Skeletal muscle cell (primary cell): ENCODE results near the gene ROCK2.

Source experiments
- DNase-seq: peaks from one replicate; pipeline ENCODE4 v3.0.0-alpha.2; 2010; ENCODE audit warnings: low read depth
- H3K4me3 ChIP-seq: 2 replicates; pipeline ENCODE4 v1.5.1; 2011; ENCODE audit warnings: low read depth, mild to moderate bottlenecking, control low read depth, low read length, moderate library complexity

Gene ROCK2

DNA sequence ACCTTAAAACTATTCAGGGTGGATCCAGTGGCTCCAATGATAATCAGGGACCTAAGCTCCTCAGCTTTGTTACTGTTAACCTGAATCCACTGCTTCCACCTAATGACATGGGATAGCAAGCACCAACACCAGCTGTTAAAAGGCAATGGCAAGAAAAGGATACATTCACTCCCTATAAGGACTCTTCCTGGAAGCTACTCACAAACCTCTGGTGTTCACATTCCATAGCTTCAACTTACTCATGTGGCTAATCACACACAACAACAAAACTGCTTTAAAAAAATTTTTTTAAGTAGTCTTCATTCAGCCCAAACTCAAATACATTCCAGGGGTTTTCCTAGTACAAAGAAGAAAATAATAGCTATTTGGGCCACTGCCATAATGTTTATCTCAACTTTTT is 24.5 kb downstream of the ROCK2 start:
- H3K4me3 ChIP-seq = no peak overlapping the region
- DNase-seq = no peak

DNA sequence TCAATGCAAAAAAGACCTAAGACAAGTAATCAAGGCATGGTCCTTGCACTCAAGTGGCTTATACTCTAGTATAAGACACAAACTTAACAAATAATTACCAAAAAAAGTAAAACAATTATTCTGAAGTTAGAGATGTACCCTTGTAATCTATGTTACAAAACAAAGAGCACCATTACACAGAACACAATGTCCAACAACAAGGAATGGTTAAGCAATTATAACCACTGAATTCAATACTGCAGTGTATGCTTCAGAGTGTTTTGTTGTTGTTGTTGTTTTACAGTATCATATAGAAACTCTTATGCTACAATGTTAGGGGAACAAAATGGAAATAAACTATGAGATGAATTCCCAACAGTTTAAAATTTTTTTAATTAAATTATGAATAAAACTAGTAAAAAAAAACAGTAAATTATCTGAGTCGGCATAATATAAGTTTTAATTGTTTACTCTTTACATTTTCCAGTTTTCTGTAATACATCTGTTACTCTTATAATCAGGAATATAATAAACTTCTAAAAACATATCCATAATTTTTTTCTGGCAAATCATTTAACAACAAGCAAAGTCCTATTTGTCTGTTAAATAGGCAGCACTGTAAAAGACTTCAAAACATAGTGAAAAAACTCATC is 29.2 kb downstream of the ROCK2 start:
- DNase-seq = no peak
- H3K4me3 ChIP-seq = no peak overlapping the region

DNA sequence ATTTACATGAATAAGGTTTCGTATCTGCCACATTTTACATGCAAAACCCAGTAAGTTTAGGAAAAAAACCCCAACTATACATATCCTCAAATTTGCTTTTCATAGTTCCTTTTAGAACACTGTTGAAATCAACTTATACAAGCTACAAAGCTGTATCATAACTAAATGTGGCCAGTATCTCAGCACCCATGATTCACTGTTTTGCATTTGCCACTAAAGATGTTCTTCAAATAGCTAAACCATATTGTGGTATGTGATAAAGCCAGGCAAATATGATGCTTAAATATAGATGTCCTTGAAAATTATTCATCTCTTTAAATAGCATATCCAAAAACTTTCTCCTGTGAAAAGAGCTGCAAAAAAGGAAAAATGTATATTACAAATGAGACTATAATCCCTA is 29.9 kb downstream of the ROCK2 start:
- H3K4me3 ChIP-seq = no peak overlapping the region
- DNase-seq = no peak

DNA sequence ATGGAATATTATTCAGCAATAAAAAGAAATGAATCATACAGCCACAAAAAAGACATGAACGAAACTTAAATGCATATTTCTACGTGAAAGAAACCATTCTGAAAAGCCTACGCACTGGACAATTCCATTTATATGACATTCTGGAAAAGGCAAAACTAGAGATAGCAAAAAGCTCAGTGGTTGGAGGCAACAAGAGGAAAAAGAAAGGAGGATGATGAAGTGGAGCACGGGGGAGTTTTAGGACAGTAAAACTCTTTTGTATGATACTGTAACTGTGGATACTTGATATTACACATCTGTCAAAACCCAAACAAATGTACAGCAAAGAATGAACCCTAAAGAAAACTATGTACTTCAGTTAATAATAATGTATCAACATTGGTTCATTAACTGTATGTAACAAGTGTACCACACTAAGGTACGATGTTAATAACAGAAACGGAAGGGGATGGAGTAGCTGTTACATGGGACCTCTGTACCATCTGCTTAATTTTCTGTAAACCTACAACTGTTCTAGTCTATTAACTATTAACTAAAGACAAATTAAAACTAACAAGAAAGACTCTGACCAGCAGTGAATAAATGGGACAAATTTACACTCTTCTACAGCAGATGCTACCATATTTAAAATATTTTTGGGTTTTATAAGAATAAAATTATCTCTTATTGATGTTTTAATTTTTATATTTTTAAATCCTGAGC is 31.5 kb downstream of the ROCK2 start:
- DNase-seq = no peak
- H3K4me3 ChIP-seq = no peak overlapping the region

DNA sequence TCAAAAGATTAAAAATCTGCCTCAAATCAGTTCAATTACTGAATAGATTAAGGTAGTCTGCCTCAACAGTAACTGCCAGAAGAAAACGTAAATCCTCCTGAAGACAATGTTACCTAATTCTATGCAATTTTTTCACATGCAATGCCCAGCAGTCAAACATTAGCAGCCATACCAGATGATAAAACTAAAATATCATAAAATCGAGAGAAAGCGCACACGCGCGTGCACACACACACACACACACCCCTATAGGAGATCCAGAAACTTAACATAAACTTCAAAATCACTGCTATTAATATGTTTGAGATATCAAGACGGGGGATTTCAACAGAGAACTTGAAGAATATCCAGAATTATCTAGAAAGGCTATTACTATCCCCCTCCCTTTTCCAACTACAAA is 32.9 kb downstream of the ROCK2 start:
- no peak for DNase-seq
- no peak overlapping the region for H3K4me3 ChIP-seq

DNA sequence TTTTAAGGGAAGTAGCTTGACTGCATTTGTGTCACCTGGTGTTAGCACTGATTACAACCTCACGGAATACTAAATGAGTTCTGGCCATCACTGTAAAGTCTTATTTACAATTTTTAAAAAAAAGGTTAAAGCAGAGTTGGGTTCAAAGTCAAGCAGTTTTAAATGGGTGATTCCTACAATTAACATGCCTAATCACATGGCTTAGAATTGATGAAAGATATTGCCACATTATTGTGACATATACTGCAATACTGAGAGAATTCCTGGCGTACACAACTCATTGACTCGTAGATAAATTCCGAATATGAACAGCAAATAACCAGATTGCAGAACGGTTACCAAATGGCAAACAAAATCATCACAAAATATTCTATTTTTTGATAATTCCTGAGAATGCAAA is 34.2 kb downstream of the ROCK2 start:
- H3K4me3 ChIP-seq = no peak overlapping the region
- no peak for DNase-seq

DNA sequence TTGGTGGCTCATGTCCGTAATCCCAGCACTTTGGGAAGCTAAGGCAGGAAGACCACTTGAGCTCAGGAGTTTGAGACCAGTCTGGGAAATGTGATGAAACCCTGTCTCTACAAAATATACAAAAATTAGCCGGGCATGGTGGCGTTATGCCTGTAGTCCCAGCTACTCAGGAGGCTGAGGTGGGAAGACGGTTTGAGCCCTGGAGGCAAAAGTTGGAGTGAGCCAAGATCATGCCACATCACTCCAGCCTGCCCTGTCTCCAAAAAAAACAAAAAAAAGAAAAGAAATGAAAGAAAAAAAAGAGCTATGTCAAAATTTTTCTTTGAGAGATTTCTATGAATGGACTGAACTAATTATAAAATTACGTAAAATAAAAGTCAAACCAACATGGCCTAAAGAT is 34.7 kb downstream of the ROCK2 start:
- no peak for DNase-seq
- H3K4me3 ChIP-seq = no peak overlapping the region

DNA sequence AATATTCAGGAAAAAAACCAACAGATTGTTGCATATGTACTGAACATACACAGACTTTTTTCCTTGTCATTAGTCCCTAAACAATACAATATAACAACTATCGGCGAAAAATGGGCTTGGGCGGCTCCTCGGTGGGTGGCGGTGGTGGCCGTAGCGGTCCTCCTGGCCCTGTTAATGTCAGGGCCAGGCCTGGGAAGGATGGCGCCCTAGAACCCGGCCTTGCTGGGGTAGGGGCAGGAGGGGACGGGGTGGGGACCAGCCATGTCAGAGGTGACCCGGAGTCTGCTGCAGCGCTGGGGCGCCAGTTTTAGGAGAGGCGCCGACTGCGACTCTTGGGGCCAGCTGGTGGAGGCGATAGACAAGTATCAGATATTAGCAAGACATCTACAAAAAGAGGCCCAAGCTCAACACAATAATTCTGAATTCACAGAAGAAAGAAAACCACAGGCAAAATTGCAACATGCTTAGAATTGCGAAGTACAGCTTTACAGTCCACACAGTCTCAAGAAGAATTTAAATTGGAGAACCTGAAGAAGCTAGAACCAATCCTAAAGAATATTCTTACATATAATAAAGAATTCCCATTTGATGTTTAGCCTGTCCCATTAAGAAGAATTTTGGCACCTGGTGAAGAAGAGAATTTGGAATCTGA is 36.5 kb downstream of the ROCK2 start:
- DNase-seq = no peak
- H3K4me3 ChIP-seq = no peak overlapping the region

DNA sequence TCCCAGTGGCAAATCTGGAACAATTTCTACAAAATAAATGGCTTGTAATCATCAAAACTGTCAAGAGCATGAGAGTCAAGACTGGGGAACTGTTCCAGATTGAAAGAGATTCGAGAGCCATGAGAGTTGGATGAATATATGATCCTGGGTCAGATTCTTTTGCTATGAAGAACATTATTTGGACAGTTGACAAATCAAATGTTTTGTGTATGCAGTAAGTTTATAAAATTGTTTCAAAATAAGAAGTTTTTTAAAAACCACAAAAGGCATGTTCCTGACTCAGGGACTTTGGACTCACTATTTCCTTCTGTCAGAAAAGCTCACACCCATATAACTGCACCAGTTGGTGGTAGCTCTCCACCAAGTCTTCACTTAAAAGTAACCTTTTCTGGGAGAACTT is 38.5 kb downstream of the ROCK2 start:
- DNase-seq = peak; percentile 59
- H3K4me3 ChIP-seq = no peak overlapping the region

DNA sequence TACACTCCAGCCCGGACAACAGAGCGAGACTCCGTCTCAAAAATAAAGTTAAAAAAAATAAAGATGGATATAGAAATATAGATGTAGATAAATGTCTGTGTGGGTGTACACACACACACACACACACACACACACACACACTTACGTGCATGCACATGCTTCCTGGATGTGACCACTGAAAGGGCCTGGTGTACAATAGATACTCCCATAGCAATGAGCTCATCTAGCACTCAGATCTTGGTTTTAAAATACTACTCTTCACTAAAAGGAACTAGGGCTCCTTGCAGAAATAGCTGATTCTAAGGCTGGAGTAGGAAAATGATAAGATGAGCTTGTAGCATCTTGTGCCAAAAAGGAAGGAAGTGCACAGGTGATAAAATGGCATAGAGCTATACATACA is 39.1 kb downstream of the ROCK2 start:
- H3K4me3 ChIP-seq = no peak overlapping the region
- DNase-seq = no peak

DNA sequence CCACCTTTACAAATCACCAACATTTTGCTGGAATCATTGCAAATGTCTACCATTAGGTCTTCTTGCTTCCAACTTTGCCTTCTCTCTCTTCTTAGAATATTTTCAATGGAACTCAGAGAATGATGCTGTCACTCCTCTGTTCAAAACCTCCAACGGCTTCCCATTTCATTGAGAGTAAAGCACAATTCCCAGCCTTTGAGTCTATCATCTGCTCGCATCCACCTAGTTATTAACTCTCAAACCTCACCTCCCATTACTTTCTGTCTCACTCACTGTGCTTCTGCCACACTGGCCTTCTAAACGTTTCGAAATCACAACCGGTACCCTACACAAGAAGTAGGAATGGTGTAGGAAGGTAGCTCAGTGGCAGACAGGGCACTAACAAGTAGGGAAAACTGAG is 40.0 kb downstream of the ROCK2 start:
- DNase-seq = no peak
- H3K4me3 ChIP-seq = no peak overlapping the region

DNA sequence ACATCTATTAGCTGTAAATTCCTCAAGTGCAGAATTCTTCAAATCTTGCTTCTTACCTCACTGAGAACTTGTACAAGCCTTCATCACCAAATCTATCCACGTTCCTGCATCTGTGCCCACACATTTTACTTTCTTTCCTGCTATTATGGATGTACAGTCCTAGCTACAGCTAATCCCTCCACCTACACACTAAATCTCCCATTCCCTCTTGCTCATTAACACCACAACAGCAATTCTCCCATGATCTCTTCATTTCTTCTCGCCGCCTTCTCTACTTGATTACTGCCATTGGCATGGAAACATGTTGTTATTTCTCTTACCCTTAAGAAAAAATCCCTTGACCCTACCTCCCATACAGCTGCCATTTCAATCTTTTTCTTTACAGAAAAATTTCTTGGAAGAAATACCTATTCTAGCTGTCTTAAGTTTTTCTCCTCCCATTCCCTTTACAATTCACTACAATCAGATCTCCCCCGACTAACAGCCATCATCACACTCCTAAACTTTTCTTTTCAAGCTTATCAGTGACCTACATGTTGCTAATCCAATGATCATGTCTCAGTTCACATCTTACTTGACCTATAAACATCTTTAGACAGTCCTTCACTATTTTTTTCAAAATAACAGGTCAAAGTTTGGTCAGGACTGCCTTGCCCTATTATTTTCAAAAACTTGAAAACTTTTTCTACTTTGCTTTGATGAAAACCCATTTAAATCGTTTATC is 41.0 kb downstream of the ROCK2 start:
- no peak overlapping the region for H3K4me3 ChIP-seq
- DNase-seq = no peak

DNA sequence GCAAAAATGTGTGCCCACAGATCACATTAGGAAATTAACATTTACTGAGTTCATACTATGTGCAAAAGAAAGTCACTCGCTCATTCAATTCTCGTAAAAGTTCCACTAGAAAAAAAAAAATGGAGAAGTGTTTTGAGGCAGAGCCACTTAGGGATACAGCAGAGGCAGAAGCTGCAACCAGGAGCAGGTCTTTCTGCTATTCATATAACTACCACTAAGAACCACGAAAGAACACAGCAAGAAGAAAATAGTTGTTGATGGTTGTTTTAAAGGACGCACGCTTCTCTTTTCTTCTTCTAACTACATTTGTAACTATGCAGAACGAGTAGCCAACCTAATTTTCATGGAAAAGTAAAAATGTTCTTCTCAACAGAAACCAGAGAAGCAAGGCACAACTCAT is 45.0 kb downstream of the ROCK2 start:
- no peak overlapping the region for H3K4me3 ChIP-seq
- DNase-seq = no peak

DNA sequence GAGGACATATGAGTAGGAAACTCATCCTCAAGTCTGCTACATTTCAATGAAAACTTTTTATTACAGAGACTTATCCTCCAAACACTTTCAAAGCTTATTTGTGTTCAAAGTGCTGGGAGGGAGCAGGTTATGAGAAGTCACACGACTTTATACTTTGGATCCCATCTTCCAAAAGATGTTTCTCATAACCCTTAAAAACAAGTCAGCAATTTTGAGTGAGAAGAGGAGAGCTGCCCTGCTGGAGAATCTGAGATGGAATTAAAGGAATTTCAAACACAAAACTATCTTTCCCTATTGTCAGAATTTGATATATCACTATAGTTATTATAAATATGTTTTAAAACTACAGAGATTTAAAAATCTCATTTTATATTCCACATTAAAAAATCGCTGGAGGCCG is 45.8 kb downstream of the ROCK2 start:
- DNase-seq = no peak
- no peak overlapping the region for H3K4me3 ChIP-seq

DNA sequence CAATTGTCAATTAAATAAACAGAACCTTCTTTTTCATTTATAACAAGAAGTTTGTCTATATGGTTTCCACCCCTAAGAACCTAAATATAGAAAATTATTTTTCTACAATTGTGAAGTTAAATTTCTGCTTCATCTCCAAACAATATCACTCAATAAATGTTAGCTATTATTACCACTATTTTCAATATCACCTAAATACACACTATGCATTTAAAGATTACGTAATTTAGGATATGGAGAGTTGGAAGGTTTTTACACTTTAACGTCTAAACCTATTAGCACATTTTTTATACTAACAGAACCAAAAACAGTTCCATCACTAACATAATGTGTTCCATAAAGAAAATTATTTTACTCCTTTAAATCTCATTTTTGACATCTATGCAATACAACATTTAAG is 48.0 kb downstream of the ROCK2 start:
- H3K4me3 ChIP-seq = no peak overlapping the region
- no peak for DNase-seq

DNA sequence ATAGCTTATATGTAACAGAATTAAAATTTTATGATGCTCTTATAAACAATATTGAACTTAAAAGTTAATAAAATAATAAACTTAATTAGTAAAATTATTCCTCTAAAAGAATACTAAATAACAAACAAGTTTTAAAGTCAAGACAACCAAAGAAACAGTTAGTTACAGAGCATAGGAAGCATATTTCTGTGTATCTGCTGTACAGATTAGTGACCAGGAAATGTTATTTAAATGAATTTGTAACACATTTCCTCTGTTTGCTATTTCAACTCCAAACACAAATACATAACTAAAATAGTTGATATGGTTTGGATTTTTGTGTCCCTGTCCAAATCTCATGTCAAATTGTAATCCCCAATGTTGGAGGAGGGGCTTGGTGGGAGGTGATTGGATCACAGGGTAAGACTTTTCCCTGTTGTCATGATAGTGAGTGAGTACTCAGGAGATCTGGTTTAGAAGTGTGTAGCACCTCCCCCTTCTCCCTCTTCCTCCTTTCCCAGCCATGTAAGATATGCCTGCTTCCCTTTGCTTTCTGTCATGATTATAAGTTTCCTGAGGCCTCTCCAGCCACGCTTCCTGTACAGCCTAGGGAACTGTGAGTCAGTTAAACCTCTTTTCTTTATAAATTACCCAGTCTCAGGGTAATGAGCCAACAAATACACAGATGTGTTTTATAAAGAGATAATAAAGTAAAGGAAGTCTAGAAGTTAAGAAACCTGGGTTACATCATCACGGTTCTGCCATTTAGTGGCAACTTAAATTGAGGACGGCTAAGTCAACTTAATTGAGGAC is 51.8 kb downstream of the ROCK2 start:
- no peak overlapping the region for H3K4me3 ChIP-seq
- DNase-seq = no peak

DNA sequence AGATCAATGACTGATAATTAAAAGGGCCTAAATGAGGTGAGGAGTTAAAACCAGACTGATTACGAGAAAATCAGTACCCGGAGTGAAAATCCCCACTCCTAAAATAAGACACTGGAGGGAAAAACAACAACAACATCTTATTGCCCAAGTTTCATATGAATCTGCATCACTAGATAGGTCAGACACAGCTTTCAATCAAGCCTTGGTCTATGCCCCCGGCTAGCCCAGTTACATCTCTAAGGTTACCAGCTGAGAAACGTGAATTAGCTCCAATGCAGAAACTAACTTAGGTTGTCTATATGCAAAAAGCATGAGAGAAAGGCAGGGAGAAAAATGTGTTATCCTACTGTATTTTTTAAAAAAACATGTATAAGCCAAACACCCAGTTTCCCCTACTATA is 53.7 kb downstream of the ROCK2 start:
- no peak overlapping the region for H3K4me3 ChIP-seq
- no peak for DNase-seq

DNA sequence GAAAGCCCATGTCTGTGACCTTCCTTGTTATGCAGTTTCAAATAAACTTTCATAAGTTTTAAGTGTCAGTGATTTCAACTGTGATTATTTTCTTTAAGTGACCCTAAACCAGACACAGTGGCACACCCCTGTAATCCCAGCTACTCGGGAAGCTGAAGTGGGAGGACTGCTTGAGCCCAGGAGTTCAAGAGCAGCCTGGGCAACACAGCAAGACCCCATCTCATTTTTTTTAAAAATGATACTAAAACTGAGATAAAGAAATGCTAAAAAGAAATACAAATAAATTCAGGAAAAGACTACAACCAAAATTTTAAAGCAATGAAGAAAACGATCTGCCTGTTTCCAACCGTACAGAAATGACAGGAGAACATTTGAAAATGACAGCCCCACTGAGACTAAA is 54.2 kb downstream of the ROCK2 start:
- DNase-seq = no peak

DNA sequence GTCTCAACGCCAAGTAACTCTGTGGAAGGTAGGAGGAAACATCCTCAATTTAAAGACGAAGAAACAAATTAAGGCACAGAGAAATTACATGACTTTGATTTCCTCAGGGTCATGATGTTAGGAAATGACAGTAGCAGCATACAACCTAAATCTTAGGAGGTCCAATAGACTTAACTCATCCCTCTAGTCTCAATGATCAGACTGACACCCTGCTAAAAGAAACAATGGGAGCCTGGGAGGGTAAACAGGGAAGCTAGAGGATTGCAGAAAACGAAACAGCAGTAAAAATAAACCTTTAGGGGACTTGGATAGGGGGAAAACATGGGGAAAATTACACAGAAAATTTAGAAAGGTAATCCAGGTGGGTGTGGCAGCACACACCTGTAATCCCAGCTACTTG is 56.0 kb downstream of the ROCK2 start:
- H3K4me3 ChIP-seq = no peak overlapping the region
- no peak for DNase-seq

More for the DNA sequence above, 54.2 kb downstream of the ROCK2 start:
- H3K4me3 ChIP-seq = no peak overlapping the region

DNA sequence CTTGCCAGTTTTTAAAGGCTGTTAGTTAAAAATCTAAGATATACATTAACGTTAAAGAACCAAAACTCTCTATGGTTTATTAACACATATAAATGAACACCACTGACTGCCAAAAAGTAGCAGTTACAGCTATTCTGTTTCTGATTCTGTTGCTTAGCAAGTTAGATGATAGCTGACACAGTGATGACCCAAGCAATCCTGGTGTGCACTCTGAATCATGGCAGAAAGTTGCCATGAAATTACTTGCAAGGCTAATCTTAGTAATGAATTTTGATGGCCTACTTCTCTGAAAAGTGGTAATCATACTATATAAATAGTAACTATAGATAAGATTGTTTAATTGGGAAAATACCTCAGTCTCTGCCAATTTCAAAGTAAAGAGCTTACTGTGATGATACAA is 57.7 kb downstream of the ROCK2 start:
- DNase-seq = no peak
- H3K4me3 ChIP-seq = no peak overlapping the region
